ENCODE measurements around the gene VAV2.

VAV2 gene

DNA sequence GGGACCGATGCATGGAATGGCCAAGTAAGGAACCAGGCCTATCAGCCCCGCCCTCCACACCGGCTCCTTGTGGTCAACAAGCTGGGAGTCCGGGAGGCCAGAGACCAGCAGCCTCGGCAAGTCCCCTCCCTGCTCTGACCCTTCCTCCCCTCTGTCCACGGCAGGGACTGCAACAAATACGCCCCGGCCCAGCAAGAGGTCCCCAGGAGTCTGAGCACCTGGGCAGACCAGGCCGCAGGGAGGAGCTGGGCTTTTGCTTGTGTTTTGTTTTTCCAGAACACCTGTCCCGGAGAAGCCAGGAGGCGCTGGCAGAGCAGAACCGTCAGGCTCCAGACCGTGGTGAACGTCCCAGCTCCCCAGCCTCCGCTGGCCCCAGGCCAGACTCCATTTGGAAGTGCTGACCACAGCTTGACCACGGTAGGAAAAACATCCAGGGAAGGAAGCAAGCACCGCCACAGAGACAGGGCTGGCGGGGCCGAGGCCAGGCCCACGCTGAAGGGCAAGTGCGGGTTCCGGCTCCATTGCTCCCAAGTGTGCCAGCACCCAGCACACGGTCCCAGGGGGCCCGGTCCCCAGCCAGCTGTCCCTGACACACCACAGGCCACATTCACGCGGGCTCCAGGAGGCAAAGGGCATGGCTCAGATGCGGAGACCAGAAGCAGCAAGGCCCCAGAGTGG lies 56.7 kb downstream of the VAV2 start:
- H3K27ac ChIP-seq, result peak overlapping the region; percentile 67
- peaks cover 34% of the 10 kb centered on the region for H4K20me1 ChIP-seq
- no peaks in the 10 kb centered on the region for H3K27me3 ChIP-seq
- no peaks in the 10 kb centered on the region for H3K9me3 ChIP-seq
- H3K4me1 ChIP-seq, result peaks cover 81% of the 10 kb centered on the region
- TF ChIP-seq Cebpa-rat (IDR thresholded peaks at IDR 0.05), result no peak
- H3K36me3 ChIP-seq, result peaks cover 26% of the 10 kb centered on the region
- peak overlapping the region; percentile 82 for H3K4me2 ChIP-seq
- no peak overlapping the region for H3K4me3 ChIP-seq
- H3K9ac ChIP-seq, result peak overlapping the region; percentile 55; the same call in 1 of the 2 replicates

DNA sequence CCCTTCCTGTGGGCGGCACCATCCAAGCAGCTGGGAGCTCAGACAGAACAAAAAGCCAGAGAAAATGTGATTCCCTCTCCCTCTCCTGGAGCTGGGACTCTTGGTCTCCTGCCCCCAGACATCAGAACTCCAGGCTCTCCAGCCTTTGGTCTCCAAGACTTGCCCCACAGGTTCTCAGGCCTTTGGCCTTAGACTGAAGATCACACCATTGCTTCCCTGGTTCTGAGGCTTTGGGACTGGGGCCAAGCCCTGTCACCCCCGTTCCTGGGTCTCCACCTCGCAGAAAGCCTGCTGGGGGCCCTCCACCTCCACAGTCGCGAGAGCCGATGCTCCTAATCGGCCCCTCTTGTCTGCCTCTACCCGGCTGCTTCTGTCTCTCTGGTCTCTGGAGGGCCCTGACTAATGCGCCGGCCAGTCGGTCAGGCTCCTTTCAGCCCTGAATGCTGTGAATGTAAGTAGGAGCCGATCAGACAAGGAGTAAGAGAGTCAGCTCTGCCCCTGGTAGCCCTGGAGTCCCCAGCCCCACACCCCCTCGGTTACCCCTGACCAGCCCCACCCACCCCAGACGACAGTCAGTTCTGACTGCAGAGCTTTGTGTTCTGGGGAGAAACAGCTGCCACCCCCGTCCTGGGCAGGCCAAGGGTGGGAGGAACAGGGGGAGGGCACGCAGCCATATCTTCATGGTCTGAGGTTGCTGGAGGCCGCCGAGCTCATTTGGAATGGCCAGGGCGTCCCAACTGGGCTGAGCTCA lies 57.5 kb downstream of the VAV2 start:
- TF ChIP-seq Cebpa-rat (IDR thresholded peaks at IDR 0.05), result no peak
- Histone ChIP-seq H3K9me3 (no peaks in the 10 kb centered on the region), H3K4me3 (no peak overlapping the region), H3K4me1 (peaks cover 81% of the 10 kb centered on the region), H4K20me1 (peaks cover 29% of the 10 kb centered on the region), H3K27ac (peak overlapping the region; percentile 67; the same call in 1 of the 2 replicates), H3K9ac (no peak overlapping the region), H3K4me2 (peak overlapping the region; percentile 82), H3K27me3 (no peaks in the 10 kb centered on the region), H3K36me3 (peaks cover 26% of the 10 kb centered on the region)

DNA sequence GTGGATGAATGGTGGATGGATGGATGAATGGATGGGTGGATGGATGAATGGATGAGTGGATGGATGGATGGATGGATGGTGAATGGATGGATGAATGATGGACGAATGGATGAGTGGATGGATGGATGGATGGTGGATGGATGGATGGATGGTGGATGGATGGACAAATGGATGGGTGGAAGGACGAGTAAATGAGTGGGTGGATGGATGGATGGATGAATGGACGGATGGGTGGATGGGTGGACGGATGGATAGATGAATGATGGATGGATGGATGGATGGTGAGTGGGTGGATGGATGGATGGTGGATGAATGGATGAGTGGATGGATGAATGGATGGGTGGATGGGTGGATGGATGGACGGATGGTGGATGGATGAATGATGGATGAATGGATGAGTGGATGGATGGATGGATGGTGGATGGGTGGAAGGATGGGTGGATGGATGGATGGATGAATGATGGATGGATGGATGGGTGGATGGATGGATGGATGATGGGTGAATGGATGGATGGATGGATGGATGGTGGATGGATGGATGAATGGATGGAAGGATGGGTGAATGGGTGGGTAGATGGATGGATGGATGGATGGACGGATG lies 58.6 kb downstream of the VAV2 start:
- Histone ChIP-seq H3K4me2 (no peak overlapping the region), H4K20me1 (peaks cover 22% of the 10 kb centered on the region; the same call in 1 of the 2 replicates), H3K36me3 (peaks cover 37% of the 10 kb centered on the region), H3K27ac (no peak overlapping the region), H3K4me3 (no peak overlapping the region), H3K27me3 (no peaks in the 10 kb centered on the region), H3K9ac (no peak overlapping the region), H3K4me1 (peaks cover 72% of the 10 kb centered on the region), H3K9me3 (no peaks in the 10 kb centered on the region)
- TF ChIP-seq Cebpa-rat (IDR thresholded peaks at IDR 0.05), result no peak

- peaks cover 22% of the 10 kb centered on the region; the same call in 1 of the 2 replicates for H4K20me1 ChIP-seq
- H3K4me3 ChIP-seq, result no peak overlapping the region
- no peak for TF ChIP-seq Cebpa-rat (IDR thresholded peaks at IDR 0.05)
- no peaks in the 10 kb centered on the region for H3K27me3 ChIP-seq
- no peaks in the 10 kb centered on the region for H3K9me3 ChIP-seq
- H3K9ac ChIP-seq, result no peak overlapping the region
- H3K27ac ChIP-seq, result no peak overlapping the region
- peaks cover 38% of the 10 kb centered on the region for H3K36me3 ChIP-seq
- peaks cover 63% of the 10 kb centered on the region for H3K4me1 ChIP-seq
- H3K4me2 ChIP-seq, result no peak overlapping the region
Observed at GRCh38 chr9:133932633-133933032, 59.5 kb downstream of the VAV2 start.

GRCh38 chr9:133932181-133932580 lies 59.9 kb downstream of the VAV2 start:
- H3K4me3 ChIP-seq, result no peak overlapping the region

GRCh38 chr9:133930682-133931485 lies 61.2 kb downstream of the VAV2 start:
- H3K27ac ChIP-seq, result peak overlapping the region; percentile 68
- H3K4me3 ChIP-seq, result no peak overlapping the region
- H3K9ac ChIP-seq, result peak overlapping the region; percentile 60
- TF ChIP-seq Cebpa-rat (IDR thresholded peaks at IDR 0.05), result no peak
- peaks cover 35% of the 10 kb centered on the region; the same call in 1 of the 2 replicates for H4K20me1 ChIP-seq
- H3K36me3 ChIP-seq, result peaks cover 40% of the 10 kb centered on the region
- no peaks in the 10 kb centered on the region for H3K27me3 ChIP-seq
- no peaks in the 10 kb centered on the region for H3K9me3 ChIP-seq
- peaks cover 50% of the 10 kb centered on the region for H3K4me1 ChIP-seq
- H3K4me2 ChIP-seq, result peak overlapping the region; percentile 67

More at GRCh38 chr9:133932181-133932580, 59.9 kb downstream of the VAV2 start:
- H3K27me3 ChIP-seq, result no peaks in the 10 kb centered on the region
- H4K20me1 ChIP-seq, result peaks cover 24% of the 10 kb centered on the region; the same call in 1 of the 2 replicates
- H3K9me3 ChIP-seq, result no peaks in the 10 kb centered on the region
- peak overlapping the region; percentile 68; the same call in 1 of the 2 replicates for H3K27ac ChIP-seq
- no peak for TF ChIP-seq Cebpa-rat (IDR thresholded peaks at IDR 0.05)
- H3K36me3 ChIP-seq, result peaks cover 38% of the 10 kb centered on the region
- H3K9ac ChIP-seq, result no peak overlapping the region
- peaks cover 59% of the 10 kb centered on the region for H3K4me1 ChIP-seq
- H3K4me2 ChIP-seq, result 0 out of 2 replicates have a peak overlapping the region, but pooled peaks have one; percentile 67

- peak overlapping the region; percentile 68 for H3K27ac ChIP-seq
- peak overlapping the region; percentile 67 for H3K4me2 ChIP-seq
- peaks cover 29% of the 10 kb centered on the region; the same call in 1 of the 2 replicates for H4K20me1 ChIP-seq
Observed at GRCh38 chr9:133930046-133930681, 62.0 kb downstream of the VAV2 start.

GRCh38 chr9:133929599-133929998 lies 62.5 kb downstream of the VAV2 start:
- no peak for TF ChIP-seq Cebpa-rat (IDR thresholded peaks at IDR 0.05)
- Histone ChIP-seq H3K4me1 (peaks cover 39% of the 10 kb centered on the region), H3K27ac (0 out of 2 replicates have a peak overlapping the region, but pooled peaks have one; percentile 13), H3K4me3 (no peak overlapping the region), H3K36me3 (peaks cover 45% of the 10 kb centered on the region), H3K9ac (no peak overlapping the region), H3K4me2 (no peak overlapping the region), H3K27me3 (no peaks in the 10 kb centered on the region), H4K20me1 (peaks cover 29% of the 10 kb centered on the region; the same call in 1 of the 2 replicates), H3K9me3 (no peaks in the 10 kb centered on the region)

More at GRCh38 chr9:133930046-133930681, 62.0 kb downstream of the VAV2 start:
- Histone ChIP-seq H3K4me1 (peaks cover 43% of the 10 kb centered on the region), H3K9ac (no peak overlapping the region), H3K27me3 (no peaks in the 10 kb centered on the region), H3K4me3 (no peak overlapping the region), H3K9me3 (no peaks in the 10 kb centered on the region), H3K36me3 (peaks cover 40% of the 10 kb centered on the region)
- TF ChIP-seq Cebpa-rat (IDR thresholded peaks at IDR 0.05), result no peak
